ENCODE results near the gene DLGAP4. TPM values are rescaled to one million over a fixed set of nuclear protein-coding genes. Genes with fewer than 3 reads are reported as not detected.

DLGAP4 gene
- total RNA-seq, 1 experiment from 2014 or later = 59.9 TPM

- H3K9me3 ChIP-seq (ENCODE audit: low read depth, low read length, poor library complexity, severe bottlenecking) = no peaks in the 10 kb centered on the region
- TF ChIP-seq EZH2 (IDR thresholded peaks at IDR 0.05; ENCODE audit: borderline replicate concordance, low read depth, low read length, poor library complexity, severe bottlenecking) (no peak), CTCF (conservative IDR thresholded peaks at IDR 0.05; ENCODE audit: low read depth, low read length) (no peak)
- BruUV-seq (replicated peaks) = no TSS peak
- intact Hi-C loops (cut with micrococcal nuclease; ENCODE audit: unreplicated experiment) = no loop called here
- no peak overlapping the region for H3K27ac ChIP-seq (ENCODE audit: low read depth, low read length, poor library complexity, severe bottlenecking)
- no peak overlapping the region for H3K4me3 ChIP-seq (ENCODE audit: low read depth, low read length, poor library complexity, severe bottlenecking)
- no peaks in the 10 kb centered on the region for H3K27me3 ChIP-seq (replicated peaks; ENCODE audit: insufficient read depth, low read depth, low read length, poor library complexity)
- CTCF ChIA-PET = interaction anchor here (0.7 kb wide), 1 partner anchor 98 kb away, joined by 5 read pairs; no protein-coding TSS in a partner anchor
- no peaks in the 10 kb centered on the region for H3K36me3 ChIP-seq (ENCODE audit: insufficient read depth, low read length, poor library complexity, severe bottlenecking)
- POLR2A ChIA-PET (ENCODE audit: low non-redundant PET) = no interaction called here
- H3K4me1 ChIP-seq (ENCODE audit: insufficient read depth, low read length, poor library complexity, severe bottlenecking) = no peaks in the 10 kb centered on the region
- no peak for DNase-seq (ENCODE audit: low spot score)
Measured at GRCh38 chr20:36349384-36350170, 43.4 kb downstream of the DLGAP4 start.

- intact Hi-C loops (cut with micrococcal nuclease; ENCODE audit: unreplicated experiment) = no loop called here
- Histone ChIP-seq H3K27me3 (replicated peaks; ENCODE audit: insufficient read depth, low read depth, low read length, poor library complexity) (no peaks in the 10 kb centered on the region), H3K4me3 (ENCODE audit: low read depth, low read length, poor library complexity, severe bottlenecking) (no peak overlapping the region), H3K9me3 (ENCODE audit: low read depth, low read length, poor library complexity, severe bottlenecking) (no peaks in the 10 kb centered on the region), H3K27ac (ENCODE audit: low read depth, low read length, poor library complexity, severe bottlenecking) (no peak overlapping the region), H3K36me3 (ENCODE audit: insufficient read depth, low read length, poor library complexity, severe bottlenecking) (no peaks in the 10 kb centered on the region), H3K4me1 (ENCODE audit: insufficient read depth, low read length, poor library complexity, severe bottlenecking) (no peaks in the 10 kb centered on the region)
- ChIA-PET CTCF (no interaction called here), POLR2A (ENCODE audit: low non-redundant PET) (no interaction called here)
- TF ChIP-seq CTCF (conservative IDR thresholded peaks at IDR 0.05; ENCODE audit: low read depth, low read length) (no peak), EZH2 (IDR thresholded peaks at IDR 0.05; ENCODE audit: borderline replicate concordance, low read depth, low read length, poor library complexity, severe bottlenecking) (no peak)
- no peak for DNase-seq (ENCODE audit: low spot score)
- BruUV-seq (replicated peaks) = no TSS peak
Measured at GRCh38 chr20:36350439-36350838, 44.3 kb downstream of the DLGAP4 start.

GRCh38 chr20:36351937-36352336, 45.8 kb downstream of the DLGAP4 start:
- H3K27ac ChIP-seq (ENCODE audit: low read depth, low read length, poor library complexity, severe bottlenecking) = no peak overlapping the region
- DNase-seq (ENCODE audit: low spot score) = no peak
- ChIA-PET CTCF (no interaction called here), POLR2A (ENCODE audit: low non-redundant PET) (interaction anchor here (0.6 kb wide), 1 partner anchor 18 kb away, joined by 5 read pairs; no protein-coding TSS in a partner anchor)
- H3K4me1 ChIP-seq (ENCODE audit: insufficient read depth, low read length, poor library complexity, severe bottlenecking) = no peaks in the 10 kb centered on the region
- no peaks in the 10 kb centered on the region for H3K9me3 ChIP-seq (ENCODE audit: low read depth, low read length, poor library complexity, severe bottlenecking)
- TF ChIP-seq CTCF (conservative IDR thresholded peaks at IDR 0.05; ENCODE audit: low read depth, low read length) = no peak
- no peak for TF ChIP-seq EZH2 (IDR thresholded peaks at IDR 0.05; ENCODE audit: borderline replicate concordance, low read depth, low read length, poor library complexity, severe bottlenecking)
- intact Hi-C loops (cut with micrococcal nuclease; ENCODE audit: unreplicated experiment) = no loop called here
- no peaks in the 10 kb centered on the region for H3K36me3 ChIP-seq (ENCODE audit: insufficient read depth, low read length, poor library complexity, severe bottlenecking)
- H3K27me3 ChIP-seq (replicated peaks; ENCODE audit: insufficient read depth, low read depth, low read length, poor library complexity) = no peaks in the 10 kb centered on the region
- H3K4me3 ChIP-seq (ENCODE audit: low read depth, low read length, poor library complexity, severe bottlenecking) = no peak overlapping the region
- BruUV-seq (replicated peaks) = no TSS peak

Measured in A673 (cell line).